ENCODE data around the gene TMEM140. TPM values are rescaled to one million over a fixed set of nuclear protein-coding genes. Genes with fewer than 3 reads are reported as not detected.

TMEM140 gene
- total and polyA plus RNA-seq, 2 of the 13 experiments (the other 11 are each of a cell fraction or from before 2014, with no cell fraction given) = 9.2 to 21.7 TPM

- TF ChIP-seq, protein P1, sequence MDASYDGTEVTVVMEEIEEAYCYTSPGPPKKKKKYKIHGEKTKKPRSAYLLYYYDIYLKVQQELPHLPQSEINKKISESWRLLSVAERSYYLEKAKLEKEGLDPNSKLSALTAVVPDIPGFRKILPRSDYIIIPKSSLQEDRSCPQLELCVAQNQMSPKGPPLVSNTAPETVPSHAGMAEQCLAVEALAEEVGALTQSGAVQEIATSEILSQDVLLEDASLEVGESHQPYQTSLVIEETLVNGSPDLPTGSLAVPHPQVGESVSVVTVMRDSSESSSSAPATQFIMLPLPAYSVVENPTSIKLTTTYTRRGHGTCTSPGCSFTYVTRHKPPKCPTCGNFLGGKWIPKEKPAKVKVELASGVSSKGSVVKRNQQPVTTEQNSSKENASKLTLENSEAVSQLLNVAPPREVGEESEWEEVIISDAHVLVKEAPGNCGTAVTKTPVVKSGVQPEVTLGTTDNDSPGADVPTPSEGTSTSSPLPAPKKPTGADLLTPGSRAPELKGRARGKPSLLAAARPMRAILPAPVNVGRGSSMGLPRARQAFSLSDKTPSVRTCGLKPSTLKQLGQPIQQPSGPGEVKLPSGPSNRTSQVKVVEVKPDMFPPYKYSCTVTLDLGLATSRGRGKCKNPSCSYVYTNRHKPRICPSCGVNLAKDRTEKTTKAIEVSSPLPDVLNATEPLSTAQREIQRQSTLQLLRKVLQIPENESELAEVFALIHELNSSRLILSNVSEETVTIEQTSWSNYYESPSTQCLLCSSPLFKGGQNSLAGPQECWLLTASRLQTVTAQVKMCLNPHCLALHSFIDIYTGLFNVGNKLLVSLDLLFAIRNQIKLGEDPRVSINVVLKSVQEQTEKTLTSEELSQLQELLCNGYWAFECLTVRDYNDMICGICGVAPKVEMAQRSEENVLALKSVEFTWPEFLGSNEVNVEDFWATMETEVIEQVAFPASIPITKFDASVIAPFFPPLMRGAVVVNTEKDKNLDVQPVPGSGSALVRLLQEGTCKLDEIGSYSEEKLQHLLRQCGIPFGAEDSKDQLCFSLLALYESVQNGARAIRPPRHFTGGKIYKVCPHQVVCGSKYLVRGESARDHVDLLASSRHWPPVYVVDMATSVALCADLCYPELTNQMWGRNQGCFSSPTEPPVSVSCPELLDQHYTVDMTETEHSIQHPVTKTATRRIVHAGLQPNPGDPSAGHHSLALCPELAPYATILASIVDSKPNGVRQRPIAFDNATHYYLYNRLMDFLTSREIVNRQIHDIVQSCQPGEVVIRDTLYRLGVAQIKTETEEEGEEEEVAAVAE (CRISPR knock-in tag; IDR thresholded peaks at IDR 0.05; ENCODE audit: borderline replicate concordance) = no peak
- peak; percentile 76 for TF ChIP-seq ISL2 (CRISPR knock-in tag; IDR thresholded peaks at IDR 0.05)
- no peak for TF ChIP-seq ZNF24 (IDR thresholded peaks at IDR 0.05)
- TF ChIP-seq ZNF333 (CRISPR knock-in tag; IDR thresholded peaks at IDR 0.05; ENCODE audit: borderline replicate concordance) = no peak
- TF ChIP-seq, protein P2, sequence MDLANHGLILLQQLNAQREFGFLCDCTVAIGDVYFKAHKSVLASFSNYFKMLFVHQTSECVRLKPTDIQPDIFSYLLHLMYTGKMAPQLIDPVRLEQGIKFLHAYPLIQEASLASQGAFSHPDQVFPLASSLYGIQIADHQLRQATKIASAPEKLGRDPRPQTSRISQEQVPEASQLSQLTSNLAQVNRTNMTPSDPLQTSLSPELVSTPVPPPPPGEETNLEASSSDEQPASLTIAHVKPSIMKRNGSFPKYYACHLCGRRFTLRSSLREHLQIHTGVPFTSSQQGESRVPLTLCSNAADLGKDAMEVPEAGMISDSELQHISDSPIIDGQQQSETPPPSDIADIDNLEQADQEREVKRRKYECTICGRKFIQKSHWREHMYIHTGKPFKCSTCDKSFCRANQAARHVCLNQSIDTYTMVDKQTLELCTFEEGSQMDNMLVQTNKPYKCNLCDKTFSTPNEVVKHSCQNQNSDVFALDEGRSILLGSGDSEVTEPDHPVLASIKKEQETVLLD (CRISPR knock-in tag; IDR thresholded peaks at IDR 0.05; ENCODE audit: low read depth) = no peak
- no peak for TF ChIP-seq PAX8 (CRISPR knock-in tag; IDR thresholded peaks at IDR 0.05; ENCODE audit: borderline replicate concordance)
- 0 out of 2 replicates have a peak, but pooled peaks have one; percentile 34 for TF ChIP-seq RERE (CRISPR knock-in tag; IDR thresholded peaks at IDR 0.05; ENCODE audit: low read depth)
- TF ChIP-seq STAT5B (CRISPR knock-in tag; IDR thresholded peaks at IDR 0.05) = no peak
- TF ChIP-seq, protein P3, sequence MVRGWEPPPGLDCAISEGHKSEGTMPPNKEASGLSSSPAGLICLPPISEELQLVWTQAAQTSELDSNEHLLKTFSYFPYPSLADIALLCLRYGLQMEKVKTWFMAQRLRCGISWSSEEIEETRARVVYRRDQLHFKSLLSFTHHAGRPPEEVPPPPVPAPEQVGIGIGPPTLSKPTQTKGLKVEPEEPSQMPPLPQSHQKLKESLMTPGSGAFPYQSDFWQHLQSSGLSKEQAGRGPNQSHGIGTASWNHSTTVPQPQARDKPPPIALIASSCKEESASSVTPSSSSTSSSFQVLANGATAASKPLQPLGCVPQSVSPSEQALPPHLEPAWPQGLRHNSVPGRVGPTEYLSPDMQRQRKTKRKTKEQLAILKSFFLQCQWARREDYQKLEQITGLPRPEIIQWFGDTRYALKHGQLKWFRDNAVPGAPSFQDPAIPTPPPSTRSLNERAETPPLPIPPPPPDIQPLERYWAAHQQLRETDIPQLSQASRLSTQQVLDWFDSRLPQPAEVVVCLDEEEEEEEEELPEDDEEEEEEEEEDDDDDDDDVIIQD (CRISPR knock-in tag; IDR thresholded peaks at IDR 0.05; ENCODE audit: low read depth) = peak; percentile 81
- TF ChIP-seq ZNF724P (CRISPR knock-in tag; IDR thresholded peaks at IDR 0.05; ENCODE audit: borderline replicate concordance) = no peak
- TF ChIP-seq IKZF5 (CRISPR knock-in tag; IDR thresholded peaks at IDR 0.05) = peak; percentile 61
- TF ChIP-seq TRIM22 (IDR thresholded peaks at IDR 0.05) = no peak
These were observed at the start of gene TMEM140 (continued) for GRCh38 chr7:135147899-135148721.
